ENCODE measurements around the gene IL17B. TPM values are rescaled to one million over a fixed set of nuclear protein-coding genes. Genes with fewer than 3 reads are reported as not detected.

Gene IL17B
- total and polyA plus RNA-seq, 4 donors = 0.87 to 4.0 (median 2.2) TPM

DNA sequence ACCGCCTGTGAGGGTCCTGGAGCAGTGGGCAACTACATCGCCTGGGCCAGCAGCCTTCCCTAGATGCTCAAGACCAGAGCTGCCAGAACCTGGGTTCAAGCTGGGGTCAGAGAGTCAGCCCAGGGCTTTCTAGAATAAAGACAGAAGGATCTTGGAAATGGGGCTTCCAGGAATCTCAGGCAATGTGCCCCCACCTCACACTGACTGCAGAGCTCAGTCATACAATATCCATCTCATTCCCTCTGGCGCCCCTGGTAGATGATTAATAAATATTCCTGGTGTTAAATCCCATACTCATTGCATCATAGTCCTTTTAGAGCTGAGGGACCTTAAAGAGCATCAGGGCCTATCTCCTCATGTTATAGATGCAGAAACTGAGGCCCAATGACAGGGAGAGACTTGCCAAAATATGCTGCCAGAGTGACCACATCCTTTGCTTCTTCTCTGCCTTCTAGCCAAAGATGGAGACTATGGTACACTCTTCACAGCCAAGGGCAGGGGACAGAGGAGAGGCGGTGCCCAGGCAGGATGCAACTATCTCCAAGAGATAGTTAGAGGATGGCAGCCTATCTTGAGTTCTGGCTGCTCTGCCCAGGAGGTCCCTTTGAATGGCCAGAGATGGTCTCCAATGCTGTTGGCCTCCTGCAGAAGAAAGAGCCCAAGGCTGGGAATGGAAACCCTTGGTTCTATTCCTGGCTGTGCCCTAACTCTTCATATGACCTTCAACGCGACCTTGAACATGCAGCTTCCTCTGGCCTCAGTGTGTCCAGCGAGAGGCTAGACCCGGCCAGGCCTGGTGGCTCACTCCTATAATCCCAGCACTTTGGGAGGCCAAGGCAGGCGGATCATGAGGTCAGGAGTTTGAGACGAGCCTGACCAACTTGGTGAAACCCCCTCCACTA, 36.2 kb upstream of the IL17B start:
- Histone ChIP-seq H3K27ac (ENCODE audit: low read depth, low read length) (peak overlapping the region; percentile 64), H3K4me3 (ENCODE audit: low read depth, low read length) (no peak overlapping the region), H3K27me3 (ENCODE audit: control insufficient read depth, insufficient read depth, low read length) (no peaks in the 10 kb centered on the region), H3K4me1 (ENCODE audit: control insufficient read depth, insufficient read depth, low read length) (peaks cover 14% of the 10 kb centered on the region), H3K36me3 (ENCODE audit: control insufficient read depth, insufficient read depth, low read length) (no peaks in the 10 kb centered on the region), H3K9me3 (ENCODE audit: control insufficient read depth, insufficient read depth, low read length) (no peaks in the 10 kb centered on the region)
- WGBS (ENCODE audit: insufficient coverage) = 86% methylated on average over 7 of the region's 10 CpGs
- no peak for DNase-seq (ENCODE audit: low read depth in 4 of 6, low spot score in 6 of 6)

DNA sequence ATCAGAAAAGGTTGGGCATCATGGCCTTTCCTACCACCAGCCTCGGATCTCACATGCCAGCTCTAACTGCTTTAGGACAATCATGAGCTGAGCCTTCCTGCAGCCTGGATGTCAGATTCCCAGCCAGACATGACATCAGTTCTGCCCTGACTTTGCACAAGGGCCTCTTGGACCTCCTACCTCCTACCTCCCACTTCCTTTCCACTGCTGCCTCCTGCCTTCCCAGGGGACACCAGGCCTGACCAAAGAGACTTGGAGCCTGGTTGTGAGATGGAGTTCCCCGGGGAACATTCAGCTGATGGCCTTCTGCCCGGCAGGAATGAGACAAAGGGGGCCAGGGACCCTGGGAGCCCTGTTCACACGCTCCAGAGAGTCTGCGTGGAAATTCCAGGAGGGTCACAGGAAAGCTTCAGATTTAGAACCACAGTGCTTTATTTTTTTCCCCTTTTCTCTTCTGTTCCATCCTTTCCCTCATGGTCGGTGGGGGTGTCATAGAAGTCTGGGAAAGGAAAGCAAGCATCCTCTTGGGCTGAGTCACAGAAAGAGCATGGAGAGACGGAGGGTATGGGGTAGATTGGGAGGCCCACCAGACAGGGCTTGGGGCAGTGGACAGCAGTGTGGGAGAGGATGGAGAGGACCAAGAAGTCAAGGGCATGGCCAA, 35.4 kb upstream of the IL17B start:
- H3K4me3 ChIP-seq (ENCODE audit: low read depth, low read length) = no peak overlapping the region
- H3K27me3 ChIP-seq (ENCODE audit: control insufficient read depth, insufficient read depth, low read length) = no peaks in the 10 kb centered on the region
- H3K4me1 ChIP-seq (ENCODE audit: control insufficient read depth, insufficient read depth, low read length) = peaks cover 14% of the 10 kb centered on the region
- no peaks in the 10 kb centered on the region for H3K9me3 ChIP-seq (ENCODE audit: control insufficient read depth, insufficient read depth, low read length)
- DNase-seq (ENCODE audit: low read depth in 4 of 6, low spot score in 6 of 6) = no peak
- 42% methylated on average over 5 of the region's 7 CpGs for WGBS (ENCODE audit: insufficient coverage)
- H3K27ac ChIP-seq (ENCODE audit: low read depth, low read length) = peak overlapping the region; percentile 64
- no peaks in the 10 kb centered on the region for H3K36me3 ChIP-seq (ENCODE audit: control insufficient read depth, insufficient read depth, low read length)

DNA sequence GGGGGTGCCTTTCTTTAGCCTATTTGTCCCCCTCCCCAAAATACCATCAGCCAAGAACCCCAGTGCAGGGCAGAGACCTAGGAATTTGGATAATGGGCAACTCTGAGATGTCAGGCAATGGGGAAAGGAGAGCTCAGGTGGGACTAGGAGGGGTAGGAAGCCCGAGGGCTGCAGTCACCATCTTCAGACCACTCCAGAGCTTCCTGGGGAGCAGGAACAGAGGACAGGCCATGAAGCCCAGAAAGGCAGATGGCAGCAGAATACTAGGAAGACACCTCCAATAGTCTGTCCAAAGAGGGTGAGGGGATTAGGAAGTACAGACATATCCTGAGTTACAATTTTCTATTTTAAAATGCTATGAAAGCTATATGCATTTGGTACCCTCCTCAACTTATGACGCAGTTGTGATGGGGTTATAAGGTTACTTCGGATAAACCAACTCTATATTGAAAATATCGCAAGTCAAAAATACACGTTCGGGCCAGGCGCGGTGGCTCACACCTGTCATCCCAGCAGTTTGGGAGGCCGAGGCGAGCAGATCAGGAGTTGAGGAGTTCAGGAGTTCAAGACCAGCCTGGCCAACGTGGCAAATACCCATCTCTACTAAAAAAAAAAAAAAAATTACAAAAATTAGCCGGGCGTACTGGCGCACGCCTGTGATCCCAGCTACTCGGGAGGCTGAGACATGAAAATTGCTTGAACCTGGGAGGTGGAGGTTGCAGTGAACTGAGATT, 34.6 kb upstream of the IL17B start:
- peak overlapping the region; percentile 64 for H3K27ac ChIP-seq (ENCODE audit: low read depth, low read length)
- H3K4me1 ChIP-seq (ENCODE audit: control insufficient read depth, insufficient read depth, low read length) = peaks cover 14% of the 10 kb centered on the region

DNA sequence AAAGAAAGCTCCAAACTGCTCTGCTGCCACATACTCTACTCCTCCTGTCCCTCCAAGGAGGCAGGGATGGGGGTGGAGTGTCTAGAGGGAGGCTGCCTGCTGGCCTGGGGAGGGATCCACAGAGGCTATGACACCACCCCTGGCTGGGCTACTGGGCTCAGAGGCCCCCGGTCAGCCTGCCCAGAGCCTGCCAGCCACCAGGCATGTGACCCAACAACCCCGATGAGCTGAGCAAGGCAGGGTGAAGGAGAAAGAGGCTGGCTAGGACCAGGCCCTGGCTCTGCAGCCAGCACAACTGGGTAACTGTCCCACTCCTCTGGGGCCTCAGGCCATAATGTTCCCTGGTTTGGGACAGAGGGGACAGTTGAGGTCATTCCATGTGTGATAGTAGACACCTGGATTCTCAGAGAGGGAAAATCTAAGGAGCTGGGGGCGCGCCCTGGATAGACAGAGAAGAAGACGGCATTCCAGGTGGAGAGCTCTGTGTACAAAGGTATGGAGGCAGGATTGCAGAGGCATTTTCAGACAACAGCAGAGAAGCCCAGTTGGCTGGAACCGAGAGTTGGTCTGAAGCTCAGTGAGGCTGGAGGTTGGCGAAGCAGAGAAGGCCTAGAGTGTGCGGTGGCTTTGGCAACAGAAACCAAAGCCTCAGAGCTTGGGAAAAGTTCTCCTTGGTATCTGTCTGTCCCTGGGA, 33.8 kb upstream of the IL17B start:
- H3K9me3 ChIP-seq (ENCODE audit: control insufficient read depth, insufficient read depth, low read length) = no peaks in the 10 kb centered on the region
- peak overlapping the region; percentile 25 for H3K27ac ChIP-seq (ENCODE audit: low read depth, low read length)
- 91% methylated on average over 7 of the region's 8 CpGs for WGBS (ENCODE audit: insufficient coverage)
- H3K27me3 ChIP-seq (ENCODE audit: control insufficient read depth, insufficient read depth, low read length) = no peaks in the 10 kb centered on the region
- peaks cover 14% of the 10 kb centered on the region for H3K4me1 ChIP-seq (ENCODE audit: control insufficient read depth, insufficient read depth, low read length)
- H3K4me3 ChIP-seq (ENCODE audit: low read depth, low read length) = no peak overlapping the region
- no peaks in the 10 kb centered on the region for H3K36me3 ChIP-seq (ENCODE audit: control insufficient read depth, insufficient read depth, low read length)
- DNase-seq (ENCODE audit: low read depth in 4 of 6, low spot score in 6 of 6) = no peak

More for the DNA sequence above, 34.6 kb upstream of the IL17B start:
- Histone ChIP-seq H3K36me3 (ENCODE audit: control insufficient read depth, insufficient read depth, low read length) (no peaks in the 10 kb centered on the region), H3K9me3 (ENCODE audit: control insufficient read depth, insufficient read depth, low read length) (no peaks in the 10 kb centered on the region), H3K4me3 (ENCODE audit: low read depth, low read length) (no peak overlapping the region), H3K27me3 (ENCODE audit: control insufficient read depth, insufficient read depth, low read length) (no peaks in the 10 kb centered on the region)
- 80% methylated on average over 3 of the region's 16 CpGs for WGBS (ENCODE audit: insufficient coverage)
- DNase-seq (ENCODE audit: low read depth in 4 of 6, low spot score in 6 of 6) = no peak

DNA sequence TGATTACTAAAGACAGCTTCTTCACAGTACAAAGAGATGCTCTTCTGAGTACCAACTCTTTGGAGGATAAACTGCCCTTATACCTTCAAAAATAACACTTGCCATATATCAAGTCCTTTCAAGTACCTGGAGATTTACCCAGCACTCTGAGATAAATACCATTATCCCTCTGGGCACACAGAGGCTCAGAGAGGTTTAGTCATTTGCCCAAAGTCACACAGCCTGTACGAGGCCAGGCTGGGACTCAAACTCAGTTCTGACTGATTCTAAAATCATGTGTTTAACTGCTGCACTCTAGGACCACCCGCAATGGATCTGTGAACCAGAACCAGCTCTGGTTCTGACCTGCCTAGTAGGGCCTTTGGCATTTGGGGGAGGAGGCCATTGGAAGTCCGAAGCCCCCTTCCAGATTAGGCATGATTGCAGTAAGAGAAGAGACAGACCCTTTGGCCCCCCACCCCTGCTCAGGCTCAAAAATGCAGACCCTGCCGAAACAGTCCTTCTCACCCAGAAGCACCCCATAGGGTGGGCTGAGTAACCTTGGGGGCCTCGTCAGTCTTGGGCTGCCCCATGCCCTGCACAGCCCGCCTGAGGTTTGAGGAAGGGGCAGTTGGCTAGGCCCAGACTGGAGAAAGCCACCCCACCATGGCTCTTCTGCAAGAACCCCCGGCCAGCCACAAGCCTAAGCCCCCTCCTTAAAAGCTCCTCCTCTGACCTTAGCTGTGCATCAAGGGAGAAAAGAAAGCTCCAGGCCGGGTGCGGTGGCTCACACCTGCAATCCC, 32.8 kb upstream of the IL17B start:
- no peaks in the 10 kb centered on the region for H3K36me3 ChIP-seq (ENCODE audit: control insufficient read depth, insufficient read depth, low read length)
- no peaks in the 10 kb centered on the region for H3K9me3 ChIP-seq (ENCODE audit: control insufficient read depth, insufficient read depth, low read length)
- peaks cover 16% of the 10 kb centered on the region for H3K4me1 ChIP-seq (ENCODE audit: control insufficient read depth, insufficient read depth, low read length)
- no peaks in the 10 kb centered on the region for H3K27me3 ChIP-seq (ENCODE audit: control insufficient read depth, insufficient read depth, low read length)
- 84% methylated on average over 3 of the region's 9 CpGs for WGBS (ENCODE audit: insufficient coverage)
- H3K4me3 ChIP-seq (ENCODE audit: low read depth, low read length) = no peak overlapping the region
- DNase-seq (ENCODE audit: low read depth in 4 of 6, low spot score in 6 of 6) = no peak
- no peak overlapping the region for H3K27ac ChIP-seq (ENCODE audit: low read depth, low read length)

DNA sequence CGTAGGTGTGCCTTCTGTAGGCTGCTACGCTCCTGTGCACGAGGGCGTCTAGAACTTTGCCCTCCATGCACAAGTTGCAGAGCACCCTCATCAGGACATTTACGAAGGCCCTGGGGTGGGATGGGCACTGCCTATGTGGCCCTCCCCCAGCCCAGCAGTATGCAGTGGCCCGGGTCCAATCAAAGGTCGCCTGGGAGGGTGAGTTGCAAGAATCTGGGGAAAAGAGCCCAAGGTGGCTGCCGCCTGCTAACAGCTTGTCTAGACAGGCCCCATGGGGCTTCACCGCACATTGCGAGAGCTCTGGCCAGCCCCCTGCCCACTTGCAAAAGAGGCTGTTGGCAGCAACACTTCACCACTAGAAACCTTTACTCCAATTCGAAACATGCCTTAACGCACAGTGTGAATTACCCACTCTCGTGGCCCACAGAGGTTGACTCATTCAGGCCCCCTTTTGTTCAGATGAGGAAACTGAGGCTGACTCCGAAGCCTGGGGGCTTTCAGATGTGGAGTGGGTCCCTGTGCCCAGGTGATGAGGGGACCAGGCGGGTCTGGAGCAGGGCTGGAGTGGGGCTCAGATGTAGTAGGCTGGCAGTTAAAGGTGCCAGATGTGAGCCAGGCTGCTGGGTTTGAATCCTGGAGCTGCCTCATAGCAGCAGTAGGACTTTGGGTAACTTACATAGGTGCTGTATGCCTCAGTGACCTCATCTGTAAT, 31.8 kb upstream of the IL17B start:
- 81% methylated on average over 14 of the region's 15 CpGs for WGBS (ENCODE audit: insufficient coverage)
- no peak overlapping the region for H3K4me3 ChIP-seq (ENCODE audit: low read depth, low read length)
- no peak overlapping the region for H3K27ac ChIP-seq (ENCODE audit: low read depth, low read length)

DNA sequence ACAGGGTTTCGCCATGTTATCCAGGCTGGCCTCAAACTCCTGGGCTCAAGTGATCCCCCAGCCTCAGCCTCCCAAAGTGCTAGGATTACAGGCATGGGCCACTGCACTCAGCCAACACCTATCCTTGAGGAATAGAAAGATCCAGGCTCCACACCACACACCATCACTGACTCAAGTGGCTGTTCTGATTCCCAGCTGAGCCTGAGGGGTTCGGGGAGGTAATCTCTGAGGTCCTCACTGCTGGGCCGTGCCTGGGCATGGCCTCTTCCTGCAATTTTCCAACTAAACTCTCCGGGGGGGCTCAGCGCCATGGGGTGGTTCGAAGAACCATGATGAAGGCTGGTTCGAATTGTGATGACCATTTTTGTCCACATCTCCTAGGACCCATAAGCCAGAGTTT, 31.0 kb upstream of the IL17B start:
- Histone ChIP-seq H3K9me3 (ENCODE audit: control insufficient read depth, insufficient read depth, low read length) (no peaks in the 10 kb centered on the region), H3K4me1 (ENCODE audit: control insufficient read depth, insufficient read depth, low read length) (peaks cover 20% of the 10 kb centered on the region), H3K27ac (ENCODE audit: low read depth, low read length) (no peak overlapping the region), H3K27me3 (ENCODE audit: control insufficient read depth, insufficient read depth, low read length) (no peaks in the 10 kb centered on the region), H3K36me3 (ENCODE audit: control insufficient read depth, insufficient read depth, low read length) (no peaks in the 10 kb centered on the region), H3K4me3 (ENCODE audit: low read depth, low read length) (no peak overlapping the region)
- WGBS (ENCODE audit: insufficient coverage) = 100% methylated on average over 5 of the region's 7 CpGs
- DNase-seq (ENCODE audit: low read depth in 4 of 6, low spot score in 6 of 6) = no peak

More for the DNA sequence above, 31.8 kb upstream of the IL17B start:
- Histone ChIP-seq H3K27me3 (ENCODE audit: control insufficient read depth, insufficient read depth, low read length) (no peaks in the 10 kb centered on the region), H3K9me3 (ENCODE audit: control insufficient read depth, insufficient read depth, low read length) (no peaks in the 10 kb centered on the region), H3K4me1 (ENCODE audit: control insufficient read depth, insufficient read depth, low read length) (peaks cover 17% of the 10 kb centered on the region), H3K36me3 (ENCODE audit: control insufficient read depth, insufficient read depth, low read length) (no peaks in the 10 kb centered on the region)
- no peak for DNase-seq (ENCODE audit: low read depth in 4 of 6, low spot score in 6 of 6)

DNA sequence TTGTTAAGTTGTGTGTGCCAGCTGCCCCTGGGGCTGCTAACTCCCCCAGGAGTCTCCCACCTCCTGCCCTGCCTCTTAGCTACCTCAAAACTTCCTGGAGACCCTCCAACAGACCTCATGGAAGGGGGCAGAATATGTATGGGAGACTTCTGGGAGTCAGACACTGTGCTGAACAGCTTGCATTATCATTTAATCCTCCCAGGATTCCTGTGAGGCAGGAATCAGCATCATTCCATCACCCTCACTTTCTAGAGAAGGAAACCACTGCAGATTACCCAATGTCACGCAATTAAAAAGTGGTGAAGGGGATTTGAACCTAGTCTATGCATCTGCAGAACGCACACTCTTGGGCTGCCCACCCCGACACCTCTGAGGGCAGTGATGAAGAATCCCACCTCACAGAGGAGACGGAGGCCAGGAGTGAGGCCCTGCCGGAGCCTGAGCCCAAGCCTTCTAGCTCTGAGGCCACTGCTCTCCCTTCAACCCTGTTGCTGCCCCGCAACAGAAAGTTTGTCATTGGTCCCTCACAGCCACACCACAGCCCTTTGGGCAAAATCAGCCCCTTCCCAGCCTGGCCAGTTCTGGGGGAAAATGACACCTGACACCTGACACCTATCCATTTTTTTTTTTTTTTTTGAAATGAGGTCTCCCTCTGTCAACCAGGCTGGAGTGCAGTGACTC, 30.3 kb upstream of the IL17B start:
- Histone ChIP-seq H3K9me3 (ENCODE audit: control insufficient read depth, insufficient read depth, low read length) (no peaks in the 10 kb centered on the region), H3K27me3 (ENCODE audit: control insufficient read depth, insufficient read depth, low read length) (no peaks in the 10 kb centered on the region), H3K4me1 (ENCODE audit: control insufficient read depth, insufficient read depth, low read length) (peaks cover 20% of the 10 kb centered on the region), H3K4me3 (ENCODE audit: low read depth, low read length) (peak overlapping the region; percentile 2), H3K36me3 (ENCODE audit: control insufficient read depth, insufficient read depth, low read length) (no peaks in the 10 kb centered on the region), H3K27ac (ENCODE audit: low read depth, low read length) (peak overlapping the region; percentile 10)
- WGBS (ENCODE audit: insufficient coverage) = 81% methylated on average over 5 of the region's 6 CpGs
- no peak for DNase-seq (ENCODE audit: low read depth in 4 of 6, low spot score in 6 of 6)
